ENCODE measurements around the gene FBRSL1. TPM values are rescaled to one million over a fixed set of nuclear protein-coding genes. Genes with fewer than 3 reads are reported as not detected.

The FBRSL1 gene
- total RNA-seq, 2 experiments from 2014 or later: 53.1 to 55.9 TPM

DNA sequence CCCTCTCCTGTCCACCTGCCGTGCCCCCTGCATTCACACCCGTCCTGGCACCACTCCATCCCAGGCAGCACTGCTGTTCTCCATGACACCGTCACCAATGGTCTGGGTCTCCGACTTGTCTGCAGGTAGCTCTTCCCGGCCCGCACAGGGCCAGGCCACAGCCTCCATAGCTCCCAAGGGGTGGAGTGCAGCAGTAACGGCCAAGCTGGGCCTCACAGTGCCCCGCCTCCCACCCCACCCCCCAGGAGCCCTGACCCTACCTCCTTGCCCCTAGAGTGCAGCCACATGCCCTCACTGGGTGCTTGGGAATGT, 12.9 kb downstream of the FBRSL1 start:
- peaks cover 46% of the 10 kb centered on the region for H3K4me1 Mint-ChIP-seq
- H3K27me3 Mint-ChIP-seq: no peaks in the 10 kb centered on the region
- no peaks in the 10 kb centered on the region for H3K36me3 Mint-ChIP-seq
- no peak overlapping the region for H3K27ac Mint-ChIP-seq
- no peak for DNase-seq
- H3K4me3 Mint-ChIP-seq: no peak overlapping the region
- H3K9me3 Mint-ChIP-seq: no peaks in the 10 kb centered on the region

- H3K4me1 Mint-ChIP-seq: peaks cover 46% of the 10 kb centered on the region
- no peak for DNase-seq
- H3K27ac Mint-ChIP-seq: no peak overlapping the region
Observed at GRCh38 chr12:132503618-132504204, 13.8 kb downstream of the FBRSL1 start.

DNA sequence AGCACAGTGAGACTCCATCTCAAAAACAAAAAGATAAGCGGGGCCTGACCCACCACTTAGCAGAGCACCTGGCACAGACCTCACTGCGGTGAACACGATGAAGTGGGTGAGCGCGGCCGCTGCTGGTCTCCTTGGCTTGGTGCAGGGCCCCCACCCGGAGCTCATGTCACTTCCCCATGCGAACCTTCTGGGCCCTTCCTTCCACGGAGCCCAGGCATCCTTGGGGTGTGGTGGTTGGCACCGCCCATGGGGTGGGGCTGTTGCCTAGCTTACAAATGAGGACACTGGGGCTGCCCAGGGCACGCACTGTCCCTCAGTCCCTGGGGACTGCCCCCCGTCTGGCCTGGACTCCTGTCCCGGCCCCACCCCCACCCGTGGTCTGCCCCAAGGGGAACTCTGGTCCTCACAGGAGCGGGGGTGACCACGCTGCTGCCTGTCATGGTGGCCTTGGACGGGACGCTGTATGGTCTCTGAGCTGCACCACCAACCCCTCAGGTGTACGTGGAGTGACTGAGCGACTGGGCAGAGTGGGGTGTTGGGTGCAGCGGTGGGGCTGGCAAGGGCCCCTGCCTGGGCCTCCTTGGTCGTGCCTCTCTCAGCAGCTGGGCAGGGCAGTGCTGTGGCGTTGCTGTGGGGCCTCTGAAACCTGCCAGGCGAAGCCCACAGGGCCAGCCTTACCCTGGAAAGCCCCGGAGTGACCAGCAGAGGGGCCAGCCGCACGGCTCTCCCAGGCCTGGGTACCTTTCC, 15.3 kb downstream of the FBRSL1 start:
- H3K36me3 Mint-ChIP-seq: no peaks in the 10 kb centered on the region
- peaks cover 44% of the 10 kb centered on the region for H3K4me1 Mint-ChIP-seq
- no peaks in the 10 kb centered on the region for H3K9me3 Mint-ChIP-seq
- DNase-seq: no peak
- H3K27ac Mint-ChIP-seq: peak overlapping the region; percentile 66
- H3K4me3 Mint-ChIP-seq: no peak overlapping the region
- H3K27me3 Mint-ChIP-seq: no peaks in the 10 kb centered on the region

More at GRCh38 chr12:132503618-132504204, 13.8 kb downstream of the FBRSL1 start:
- no peaks in the 10 kb centered on the region for H3K27me3 Mint-ChIP-seq
- H3K36me3 Mint-ChIP-seq: no peaks in the 10 kb centered on the region
- no peaks in the 10 kb centered on the region for H3K9me3 Mint-ChIP-seq
- H3K4me3 Mint-ChIP-seq: no peak overlapping the region

DNA sequence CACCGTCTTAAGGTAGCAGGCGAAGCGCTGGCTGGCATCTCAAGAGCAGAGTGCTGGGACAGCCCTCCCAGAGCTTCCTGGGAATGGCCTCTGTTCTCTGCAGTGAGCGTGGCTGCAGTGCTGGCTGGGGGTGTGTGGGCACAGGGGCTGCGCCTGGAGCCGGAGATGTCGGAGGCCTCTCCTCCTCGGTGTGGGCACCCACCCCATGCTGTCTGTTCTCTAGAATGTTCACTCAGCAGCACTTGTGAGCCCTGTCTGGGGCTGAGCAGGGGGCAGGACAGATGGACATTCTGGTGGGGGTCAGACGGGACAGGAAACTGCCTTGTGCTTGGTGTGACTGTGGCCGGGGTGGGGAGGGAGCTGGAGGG, 15.9 kb downstream of the FBRSL1 start:
- Mint-ChIP-seq H3K27me3 (peaks cover 2% of the 10 kb centered on the region), H3K4me1 (peaks cover 42% of the 10 kb centered on the region), H3K9me3 (no peaks in the 10 kb centered on the region), H3K4me3 (no peak overlapping the region), H3K36me3 (no peaks in the 10 kb centered on the region), H3K27ac (peak overlapping the region; percentile 66)
- no peak for DNase-seq

- Mint-ChIP-seq H3K27me3 (peaks cover 3% of the 10 kb centered on the region), H3K27ac (peak overlapping the region; percentile 59), H3K36me3 (no peaks in the 10 kb centered on the region), H3K4me3 (peak overlapping the region; percentile 20), H3K9me3 (no peaks in the 10 kb centered on the region), H3K4me1 (peaks cover 42% of the 10 kb centered on the region)
- peak; percentile 80 for DNase-seq
Observed at GRCh38 chr12:132506328-132507160, 16.6 kb downstream of the FBRSL1 start.

DNA sequence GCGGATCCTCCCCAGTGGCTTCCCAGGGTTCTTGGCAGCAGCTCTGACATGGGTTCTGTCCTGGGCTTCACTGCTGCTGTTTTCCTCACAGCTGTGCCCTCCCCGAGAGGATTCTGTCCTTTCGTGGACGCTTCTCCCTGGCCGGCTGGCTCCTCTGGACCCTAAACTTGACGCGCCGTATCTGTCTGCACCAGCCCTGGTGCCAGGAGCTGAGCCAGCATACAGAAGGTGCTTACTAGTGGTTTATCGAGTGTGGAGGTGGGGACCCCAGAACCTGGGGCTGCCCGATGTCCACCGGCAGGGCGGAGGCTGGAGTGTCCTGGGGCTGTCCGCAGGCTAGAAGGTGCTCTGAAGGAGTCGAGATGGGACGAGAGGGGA, 17.2 kb downstream of the FBRSL1 start:
- no peak overlapping the region for H3K27ac Mint-ChIP-seq
- H3K4me1 Mint-ChIP-seq: peaks cover 39% of the 10 kb centered on the region
- no peak for DNase-seq
- no peaks in the 10 kb centered on the region for H3K36me3 Mint-ChIP-seq
- H3K9me3 Mint-ChIP-seq: no peaks in the 10 kb centered on the region
- no peak overlapping the region for H3K4me3 Mint-ChIP-seq
- H3K27me3 Mint-ChIP-seq: peaks cover 3% of the 10 kb centered on the region

GRCh38 chr12:132507656-132508490, 17.9 kb downstream of the FBRSL1 start:
- H3K4me3 Mint-ChIP-seq: no peak overlapping the region

DNA sequence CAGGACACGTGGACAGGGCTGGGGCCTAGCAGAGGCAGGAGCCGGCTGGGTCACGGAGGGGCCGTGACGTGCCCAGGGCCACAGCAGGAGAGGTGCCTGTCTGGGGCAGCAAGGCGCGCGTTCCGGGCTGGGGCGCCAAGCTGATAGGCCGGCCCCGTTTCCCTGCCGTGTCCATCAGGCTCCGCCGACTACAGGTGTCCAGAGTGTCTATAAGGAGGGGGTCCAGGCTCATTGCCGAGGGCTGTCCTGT, 18.5 kb downstream of the FBRSL1 start:
- Mint-ChIP-seq H3K4me3 (no peak overlapping the region), H3K27ac (no peak overlapping the region), H3K9me3 (no peaks in the 10 kb centered on the region), H3K4me1 (peaks cover 37% of the 10 kb centered on the region), H3K36me3 (no peaks in the 10 kb centered on the region), H3K27me3 (peaks cover 3% of the 10 kb centered on the region)
- DNase-seq: no peak

More at GRCh38 chr12:132507656-132508490, 17.9 kb downstream of the FBRSL1 start:
- Mint-ChIP-seq H3K27me3 (peaks cover 3% of the 10 kb centered on the region), H3K36me3 (no peaks in the 10 kb centered on the region), H3K27ac (no peak overlapping the region), H3K9me3 (no peaks in the 10 kb centered on the region), H3K4me1 (peaks cover 37% of the 10 kb centered on the region)
- DNase-seq: no peak

GRCh38 chr12:132508860-132509732, 19.1 kb downstream of the FBRSL1 start:
- Mint-ChIP-seq H3K36me3 (no peaks in the 10 kb centered on the region), H3K9me3 (no peaks in the 10 kb centered on the region), H3K27me3 (peaks cover 3% of the 10 kb centered on the region), H3K4me3 (no peak overlapping the region), H3K4me1 (peaks cover 31% of the 10 kb centered on the region), H3K27ac (no peak overlapping the region)
- no peak for DNase-seq

- Mint-ChIP-seq H3K4me3 (no peak overlapping the region), H3K27me3 (peaks cover 3% of the 10 kb centered on the region), H3K36me3 (peaks cover 3% of the 10 kb centered on the region), H3K9me3 (no peaks in the 10 kb centered on the region), H3K4me1 (peaks cover 26% of the 10 kb centered on the region), H3K27ac (no peak overlapping the region)
- DNase-seq: no peak
Observed at GRCh38 chr12:132510111-132510724, 20.3 kb downstream of the FBRSL1 start.

GRCh38 chr12:132510746-132511477, 21.0 kb downstream of the FBRSL1 start:
- Mint-ChIP-seq H3K9me3 (no peaks in the 10 kb centered on the region), H3K27ac (no peak overlapping the region), H3K4me3 (no peak overlapping the region), H3K27me3 (peaks cover 3% of the 10 kb centered on the region), H3K36me3 (peaks cover 4% of the 10 kb centered on the region), H3K4me1 (peaks cover 19% of the 10 kb centered on the region)
- DNase-seq: no peak

DNA sequence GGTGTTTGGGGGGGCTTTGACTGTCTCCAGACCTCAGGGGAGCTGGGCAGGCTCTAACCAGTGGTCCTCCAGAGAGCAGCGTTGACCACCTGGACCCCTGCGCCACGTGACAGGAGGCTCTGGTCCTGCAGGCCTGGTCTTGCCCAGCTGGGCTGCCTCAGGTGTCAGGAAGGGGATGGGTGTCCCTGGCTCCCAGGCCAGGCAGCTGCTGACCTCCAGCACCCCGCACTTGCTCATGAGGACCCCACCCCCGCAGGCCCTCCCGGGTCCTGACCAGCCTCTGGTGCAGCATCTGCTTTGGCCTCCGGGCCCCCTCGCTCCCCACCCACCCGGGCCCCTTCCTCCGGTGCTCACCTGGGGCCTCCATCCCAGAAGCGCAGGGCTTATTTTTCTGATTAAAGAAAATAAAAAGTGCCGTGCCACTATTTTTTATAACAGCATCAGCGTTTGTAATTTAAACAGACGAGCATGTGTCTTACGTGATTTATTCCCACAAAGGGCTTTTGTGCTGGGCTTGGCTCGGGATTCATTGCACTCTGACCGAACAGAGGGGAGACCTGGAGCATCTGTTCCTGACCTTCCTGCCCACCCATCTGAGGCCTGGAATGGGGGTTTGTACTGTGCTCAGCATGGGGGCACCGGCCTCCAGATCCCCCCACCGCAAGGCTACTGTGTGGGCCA, 21.7 kb downstream of the FBRSL1 start:
- H3K4me3 Mint-ChIP-seq: no peak overlapping the region
- no peak overlapping the region for H3K27ac Mint-ChIP-seq
- H3K27me3 Mint-ChIP-seq: peaks cover 3% of the 10 kb centered on the region
- H3K4me1 Mint-ChIP-seq: peaks cover 12% of the 10 kb centered on the region
- no peaks in the 10 kb centered on the region for H3K9me3 Mint-ChIP-seq
- peaks cover 4% of the 10 kb centered on the region for H3K36me3 Mint-ChIP-seq
- DNase-seq: no peak

Data from activated naive CD8-positive, alpha-beta T cell treated with anti-CD3 and anti-CD28 coated beads for 36 hours (primary cell).